ENCODE data around the gene UCHL1.

Gene UCHL1

GRCh38 chr4:41315862-41316261 lies 59.1 kb downstream of the UCHL1 start:
- in situ Hi-C loops (cut with MboI; ENCODE audit: low pct_unique_long_range_greater_than_20kb, low sequenced_read_pairs): no loop called here
- DNase-seq: no peak

Measured in KBM-7 (cell line).